CD4-positive, alpha-beta T cell treated with Interleukin-4 for 1 hour (primary cell): ENCODE data around the gene LCN15.
"Not testable (repeated sequence)": the region's sequence is repeated elsewhere in the genome, so short reads cannot be mapped to it uniquely, and the experiment has no call there.

ENCODE experiments used
- DNase-seq, 2 donors: peaks; one replicate each; pipeline ENCODE4 v3.0.0-alpha.2; 2020 to 2022

The LCN15 gene

GRCh38 chr9:136793086-136793946, 29.0 kb upstream of the LCN15 start:
- DNase-seq, result no peak

DNA sequence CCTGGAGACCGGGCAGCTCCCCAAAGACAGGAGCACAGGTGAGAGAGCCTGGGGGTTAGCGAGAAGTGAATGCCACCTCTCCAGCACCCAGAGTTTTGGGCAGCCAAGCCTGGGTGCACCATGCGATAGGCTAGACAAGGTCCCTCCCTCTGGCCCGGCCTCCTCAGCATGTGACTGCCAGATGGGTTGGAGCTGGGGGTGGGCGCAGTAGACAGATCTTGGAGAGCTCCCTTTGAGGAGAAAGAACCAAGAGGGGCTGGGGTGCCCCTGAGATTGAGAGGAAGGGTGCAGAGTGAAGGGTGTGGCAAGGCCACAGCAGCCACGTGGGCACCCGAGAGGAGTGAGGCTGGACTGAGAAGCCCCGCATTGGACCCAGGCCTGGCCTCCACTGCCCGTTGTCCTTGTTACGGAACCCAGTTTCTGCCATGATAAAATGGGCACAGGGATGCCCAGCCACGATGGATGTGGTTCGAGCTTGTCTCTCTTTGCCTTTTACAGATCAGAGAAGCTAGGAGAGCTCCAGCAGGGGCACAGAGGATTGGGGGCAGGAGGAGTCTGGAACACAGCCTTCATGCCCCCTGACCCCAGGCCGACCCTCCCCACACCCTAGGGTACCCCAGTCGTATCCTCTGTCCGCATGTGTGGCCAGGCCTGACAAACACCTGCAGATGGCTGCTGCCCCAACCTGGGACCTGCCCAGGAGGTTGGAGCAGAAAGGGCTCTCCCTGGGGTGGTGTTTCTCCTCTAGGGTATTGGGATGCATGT, 28.2 kb upstream of the LCN15 start:
- DNase-seq, result no peak

DNA sequence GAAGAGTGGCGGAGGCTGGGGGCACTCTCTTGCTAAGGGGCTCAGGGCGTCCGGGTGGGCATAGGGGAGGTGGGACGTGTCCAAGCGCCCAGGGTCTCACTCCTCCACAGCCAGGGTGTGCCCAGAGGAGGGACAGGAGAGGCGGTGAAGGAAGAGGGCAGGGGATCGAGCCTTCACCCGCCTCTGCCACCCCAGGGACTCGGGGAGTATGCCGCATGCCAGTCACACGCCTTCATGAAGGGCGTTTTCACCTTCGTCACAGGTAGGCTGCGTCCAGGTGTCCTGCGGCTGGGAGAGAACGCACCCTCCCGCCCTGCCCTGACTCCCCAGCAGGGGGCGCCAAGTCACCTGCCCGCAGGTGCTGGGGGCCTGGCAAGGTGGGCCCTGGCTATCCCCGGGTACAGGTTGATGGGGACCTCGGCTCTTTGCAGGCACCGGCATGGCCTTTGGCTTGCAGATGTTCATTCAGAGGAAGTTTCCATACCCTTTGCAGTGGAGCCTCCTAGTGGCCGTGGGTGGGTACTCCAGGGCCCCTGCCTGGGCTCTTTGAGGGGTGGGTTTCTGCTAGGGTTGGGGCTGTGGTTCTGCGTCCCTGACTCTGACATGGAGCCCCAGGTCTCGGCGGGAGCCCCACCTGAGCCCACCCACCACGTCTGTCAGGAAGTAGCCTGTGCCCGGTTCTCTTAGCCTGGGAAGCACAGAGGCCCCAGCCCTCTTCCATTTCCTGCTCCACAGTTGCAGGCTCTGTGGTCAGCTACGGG, 27.4 kb upstream of the LCN15 start:
- DNase-seq, result peak; percentile 75 to 78

- DNase-seq, result peak; percentile 99
These were observed 26.6 kb upstream of the LCN15 start, which contains the start of gene TMEM141 for GRCh38 chr9:136790640-136791515. TMEM141 (plus strand) TSS chr9:136791344; CDS start chr9:136791371, 27 bp downstream.

- no peak for DNase-seq
These were observed 25.2 kb upstream of the LCN15 start for GRCh38 chr9:136789523-136789937.

- DNase-seq, result not testable (repeated sequence)
These were observed 24.6 kb upstream of the LCN15 start for GRCh38 chr9:136788644-136789522.

GRCh38 chr9:136787690-136788400, 23.5 kb upstream of the LCN15 start:
- DNase-seq, result peak; percentile 69 to 83

DNA sequence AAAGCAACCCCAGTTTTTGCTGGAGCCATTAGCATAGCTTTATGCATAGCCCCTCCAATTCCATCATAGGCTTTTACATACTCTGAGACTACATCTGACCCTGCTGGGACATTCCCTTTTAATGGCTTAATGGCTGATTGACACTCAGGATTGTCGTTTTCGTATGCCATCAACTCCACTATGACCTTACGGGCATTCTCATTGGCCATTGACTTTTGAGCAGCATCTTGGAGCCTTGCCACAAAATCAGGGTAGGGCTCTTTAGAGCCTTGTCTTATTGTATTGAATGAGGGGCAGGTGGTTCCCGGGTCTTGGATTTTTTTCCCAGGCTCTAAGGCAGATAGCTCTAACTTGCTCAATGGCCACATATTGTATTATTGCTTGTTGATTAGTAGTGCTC, 22.7 kb upstream of the LCN15 start:
- DNase-seq, result not testable (repeated sequence)

DNA sequence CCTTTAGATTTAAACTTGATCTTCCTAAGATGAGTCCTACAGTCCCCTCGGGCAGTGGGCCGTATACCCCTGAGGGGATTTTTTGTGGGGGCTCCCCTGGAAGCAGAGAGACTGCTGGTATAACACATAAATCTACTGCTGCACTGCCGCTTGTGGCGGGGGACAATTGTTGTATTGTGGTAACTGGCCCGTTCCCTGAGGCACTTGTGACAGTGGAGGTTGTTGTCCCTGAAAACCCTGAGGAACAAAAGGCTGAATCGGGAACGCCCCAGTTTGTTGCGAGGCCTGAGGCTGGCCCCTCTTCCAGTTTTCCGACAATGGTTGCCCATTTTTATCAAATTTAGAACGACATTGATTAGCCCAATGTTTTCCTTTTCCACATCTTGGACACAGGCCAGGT, 22.1 kb upstream of the LCN15 start:
- DNase-seq, result no peak

DNA sequence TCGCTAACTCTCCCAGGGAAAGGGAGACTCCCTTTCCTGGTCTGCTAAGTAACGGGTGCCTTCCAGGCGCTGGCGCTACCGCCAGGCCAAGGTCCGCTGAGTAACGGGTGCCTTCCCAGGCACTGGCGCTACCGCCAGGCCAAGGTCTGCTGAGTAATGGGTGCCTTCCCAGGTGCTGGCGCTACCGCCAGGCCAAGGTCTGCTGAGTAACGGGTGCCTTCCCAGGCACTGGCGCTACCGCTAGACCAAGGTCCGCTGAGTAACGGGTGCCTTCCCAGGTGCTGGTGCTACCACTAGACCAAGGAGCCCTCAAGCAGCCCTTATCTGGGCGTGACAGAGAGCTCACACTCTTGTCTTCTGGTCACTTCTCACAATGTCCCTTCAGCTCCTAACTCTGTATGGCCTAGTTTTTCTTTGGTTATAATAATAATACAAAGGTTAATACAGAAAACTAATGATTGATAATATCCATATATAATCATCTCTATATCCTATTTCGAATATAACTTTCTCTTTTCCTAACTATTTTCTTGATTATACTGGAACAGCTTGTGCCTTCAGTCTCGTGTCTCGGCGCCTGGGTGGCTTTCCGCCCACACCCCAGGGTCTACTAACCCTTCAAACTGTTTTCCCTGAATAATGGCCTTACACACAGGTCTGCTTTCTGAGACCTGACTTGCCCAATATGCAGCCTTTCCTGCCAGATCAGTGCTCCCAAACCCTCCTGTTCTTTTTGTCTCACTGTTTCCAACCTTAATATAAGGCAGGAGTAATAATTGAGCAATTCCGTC, 21.4 kb upstream of the LCN15 start:
- DNase-seq, result not testable (repeated sequence)

DNA sequence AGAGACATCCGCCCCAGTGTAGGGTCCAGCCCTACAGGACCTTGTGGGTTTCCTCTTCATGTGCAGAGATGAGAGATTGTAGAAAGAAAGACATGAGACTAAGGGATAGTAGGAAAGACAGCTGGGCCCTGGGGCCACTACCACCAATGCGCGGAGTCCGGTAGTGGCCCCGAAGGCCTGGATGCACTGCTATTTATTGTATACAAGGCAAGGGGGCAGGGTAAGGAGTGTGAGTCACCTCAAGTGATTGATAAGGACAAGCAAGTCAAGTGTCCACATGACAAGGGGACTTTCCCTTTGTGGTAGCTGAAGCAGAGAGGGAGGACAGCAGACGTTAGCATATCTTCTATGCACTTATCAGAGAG, 20.7 kb upstream of the LCN15 start:
- DNase-seq, result peak in 1 of 2 donors; percentile 62

DNA sequence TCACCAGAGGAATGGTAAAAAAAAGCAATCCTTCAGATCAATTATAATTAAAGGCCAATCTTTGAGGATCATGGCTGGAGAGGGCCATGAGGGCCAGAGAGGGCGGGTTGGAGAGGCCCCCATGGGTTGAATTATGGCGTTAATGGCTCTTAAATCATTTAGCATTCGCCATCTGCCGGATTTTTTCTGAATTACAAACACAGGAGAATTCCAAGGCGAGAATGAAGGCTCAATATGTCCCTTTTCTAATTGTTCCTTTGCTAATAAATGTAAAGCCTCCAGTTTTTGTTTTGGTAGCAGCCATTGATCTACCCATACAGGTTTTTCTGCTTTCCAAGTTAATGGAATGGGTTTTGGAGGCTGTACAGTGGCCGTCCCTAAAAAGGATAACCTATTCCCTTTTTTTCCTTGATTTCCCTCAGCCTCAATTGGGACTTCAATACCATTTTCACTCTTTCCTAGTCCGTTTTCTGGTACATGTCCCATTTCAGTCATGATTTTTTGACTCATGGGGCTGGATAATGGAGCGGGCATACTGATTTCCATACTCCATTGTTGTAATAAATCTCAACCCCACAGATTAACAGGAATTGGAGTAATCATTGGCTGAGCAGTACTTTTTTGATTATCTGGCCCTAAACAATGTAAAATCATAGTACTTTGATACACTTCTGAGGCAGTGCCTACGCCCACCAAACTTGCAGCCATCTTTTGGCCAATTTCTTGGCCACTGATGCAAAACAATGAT, 20.1 kb upstream of the LCN15 start:
- DNase-seq, result peak in 1 of 2 donors; percentile 41

DNA sequence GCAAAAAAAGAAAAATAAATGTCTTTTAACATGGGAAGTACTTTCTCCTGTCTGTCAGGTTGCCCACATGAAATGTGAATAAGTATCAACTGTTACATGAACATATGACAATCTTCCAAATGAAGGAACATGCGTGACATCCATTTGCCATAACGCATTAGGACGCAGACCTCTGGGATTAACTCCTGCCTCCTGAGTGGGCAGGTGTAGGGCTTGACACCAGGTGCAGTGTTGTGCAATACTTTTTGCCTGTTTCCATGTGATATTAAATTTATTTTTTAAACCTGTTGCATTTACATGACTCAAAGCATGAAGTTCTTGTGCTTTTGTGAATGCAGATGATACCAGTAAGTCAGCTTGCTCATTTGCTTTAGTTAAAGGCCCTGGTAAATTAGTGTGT, 18.1 kb upstream of the LCN15 start:
- DNase-seq, result no peak

- DNase-seq, result no peak
These were observed 15.5 kb upstream of the LCN15 start for GRCh38 chr9:136779808-136780207.

DNA sequence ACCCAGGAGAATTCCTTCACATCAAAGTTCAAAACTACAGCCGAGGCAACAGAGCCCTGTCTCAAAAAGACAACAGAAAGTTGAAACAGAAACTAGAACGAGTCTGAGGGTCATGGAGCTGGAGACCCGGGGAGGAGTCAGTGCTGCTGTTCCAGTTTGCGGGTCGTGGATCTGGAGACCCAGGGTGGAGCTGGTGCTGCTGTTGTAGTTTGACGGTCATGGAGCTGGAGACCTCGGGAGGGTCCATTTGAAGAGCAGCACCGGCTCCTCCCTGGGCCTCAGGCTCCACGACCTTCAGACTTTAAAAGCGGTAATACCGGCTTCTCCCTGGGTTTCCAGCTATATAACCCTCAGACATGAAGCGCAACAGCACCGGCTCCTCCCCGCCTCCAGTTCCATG, 13.0 kb upstream of the LCN15 start:
- no peak for DNase-seq

DNA sequence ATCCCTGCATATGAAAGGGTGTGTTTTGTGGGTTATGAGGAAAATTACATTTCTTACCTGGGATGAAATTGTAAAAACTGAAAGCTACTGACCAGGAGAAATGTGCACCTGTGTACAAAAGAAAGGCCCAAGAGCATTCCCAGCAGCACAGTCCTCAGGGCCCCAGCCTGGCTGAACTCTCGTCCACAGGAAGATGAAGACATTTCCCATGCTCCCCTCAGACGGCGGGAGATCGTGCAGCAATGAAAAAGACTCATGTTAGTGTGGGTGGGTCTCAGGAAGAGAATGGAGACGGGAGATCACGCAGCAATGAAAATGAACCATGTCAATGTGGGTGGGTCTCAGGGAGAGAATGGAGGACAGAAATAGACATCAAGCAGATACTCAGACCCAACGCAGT, 12.6 kb upstream of the LCN15 start:
- no peak for DNase-seq

GRCh38 chr9:136775191-136775590, 10.9 kb upstream of the LCN15 start:
- no peak for DNase-seq

DNA sequence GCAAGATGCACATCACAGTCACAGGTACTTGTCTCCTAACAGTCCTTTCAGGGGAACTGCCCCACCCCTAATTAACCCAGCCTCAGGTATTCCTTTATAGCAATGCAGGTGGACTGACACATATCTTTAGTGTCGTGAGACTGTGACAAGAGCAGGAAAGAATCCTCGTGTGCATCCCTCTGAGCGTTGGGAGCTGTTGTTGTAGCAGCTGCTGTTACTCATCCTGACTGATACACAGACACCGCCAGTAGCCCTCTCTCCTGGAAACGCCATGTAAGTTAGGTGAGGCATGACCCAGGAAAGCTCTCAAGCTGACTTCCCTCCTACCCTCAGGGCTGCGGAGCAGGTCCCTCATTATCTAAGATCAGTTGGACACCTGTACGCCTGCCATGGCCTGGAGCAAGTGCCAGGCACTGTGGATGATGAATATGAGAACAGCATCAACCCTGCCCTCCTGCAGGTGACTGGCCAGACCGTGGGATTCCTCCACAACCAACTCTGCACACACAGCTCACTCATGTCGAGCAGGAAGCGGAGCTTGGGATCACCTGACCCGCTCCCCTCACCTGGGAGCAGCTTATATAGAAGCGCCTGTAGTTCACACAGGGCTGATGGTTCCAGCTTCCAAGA, 10.2 kb upstream of the LCN15 start:
- DNase-seq, result no peak
